ENCODE results near the gene IL37.

The IL37 gene

DNA sequence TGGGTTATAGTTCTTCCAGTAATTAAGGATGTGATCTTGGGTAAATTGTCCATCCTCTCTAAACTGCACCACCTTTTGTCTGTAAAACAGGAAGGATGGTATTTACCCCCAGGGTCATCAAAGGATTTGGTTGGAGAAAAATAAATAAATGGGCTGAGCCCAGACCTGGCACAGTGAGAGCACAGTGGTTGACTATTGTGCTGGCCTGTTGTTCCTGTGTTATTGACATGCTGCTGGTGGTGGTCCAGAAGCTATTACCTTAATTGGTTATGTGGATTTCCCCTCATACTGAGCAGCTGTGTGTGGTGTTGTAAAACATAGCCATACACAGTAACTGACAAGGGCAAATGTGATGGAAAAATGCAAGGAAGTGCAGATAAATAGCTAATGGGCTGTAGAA, 746 bp upstream of the IL37 start:
- Histone ChIP-seq H3K4me1 (no peaks in the 10 kb centered on the region), H3K9me3 (no peaks in the 10 kb centered on the region), H3K36me3 (no peaks in the 10 kb centered on the region), H3K27me3 (no peaks in the 10 kb centered on the region), H3K4me3 (ENCODE audit: low read depth, low read length) (no peak overlapping the region)
- TF ChIP-seq, protein P1, sequence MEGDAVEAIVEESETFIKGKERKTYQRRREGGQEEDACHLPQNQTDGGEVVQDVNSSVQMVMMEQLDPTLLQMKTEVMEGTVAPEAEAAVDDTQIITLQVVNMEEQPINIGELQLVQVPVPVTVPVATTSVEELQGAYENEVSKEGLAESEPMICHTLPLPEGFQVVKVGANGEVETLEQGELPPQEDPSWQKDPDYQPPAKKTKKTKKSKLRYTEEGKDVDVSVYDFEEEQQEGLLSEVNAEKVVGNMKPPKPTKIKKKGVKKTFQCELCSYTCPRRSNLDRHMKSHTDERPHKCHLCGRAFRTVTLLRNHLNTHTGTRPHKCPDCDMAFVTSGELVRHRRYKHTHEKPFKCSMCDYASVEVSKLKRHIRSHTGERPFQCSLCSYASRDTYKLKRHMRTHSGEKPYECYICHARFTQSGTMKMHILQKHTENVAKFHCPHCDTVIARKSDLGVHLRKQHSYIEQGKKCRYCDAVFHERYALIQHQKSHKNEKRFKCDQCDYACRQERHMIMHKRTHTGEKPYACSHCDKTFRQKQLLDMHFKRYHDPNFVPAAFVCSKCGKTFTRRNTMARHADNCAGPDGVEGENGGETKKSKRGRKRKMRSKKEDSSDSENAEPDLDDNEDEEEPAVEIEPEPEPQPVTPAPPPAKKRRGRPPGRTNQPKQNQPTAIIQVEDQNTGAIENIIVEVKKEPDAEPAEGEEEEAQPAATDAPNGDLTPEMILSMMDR (IDR thresholded peaks at IDR 0.05; ENCODE audit: low read depth, low read length) = no peak
- no peak for DNase-seq

DNA sequence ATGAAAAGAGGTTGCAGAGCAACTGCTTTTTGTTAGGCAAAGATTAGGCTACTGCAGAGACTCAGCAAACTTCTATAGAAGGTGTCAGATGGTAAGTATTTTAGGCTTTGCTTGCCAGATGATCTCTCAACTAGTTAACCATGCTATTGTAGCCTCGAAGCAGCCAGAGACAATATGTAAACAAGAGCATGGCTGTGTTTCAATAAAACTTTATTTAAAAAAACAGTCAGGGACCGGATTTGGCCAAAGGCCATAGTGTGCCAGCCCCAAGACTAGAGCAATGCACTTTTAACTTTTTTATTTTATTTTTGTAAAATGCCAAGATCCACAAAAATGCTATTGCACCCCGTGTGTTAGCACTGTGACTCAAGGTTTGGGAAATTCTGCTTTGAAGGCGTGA, 1.4 kb downstream of the IL37 start:
- Histone ChIP-seq H3K4me3 (ENCODE audit: low read depth, low read length) (no peak overlapping the region), H3K36me3 (no peaks in the 10 kb centered on the region), H3K9me3 (no peaks in the 10 kb centered on the region), H3K27me3 (no peaks in the 10 kb centered on the region), H3K4me1 (no peaks in the 10 kb centered on the region)
- no peak for DNase-seq
- TF ChIP-seq, protein P1 (IDR thresholded peaks at IDR 0.05; ENCODE audit: low read depth, low read length) = no peak

DNA sequence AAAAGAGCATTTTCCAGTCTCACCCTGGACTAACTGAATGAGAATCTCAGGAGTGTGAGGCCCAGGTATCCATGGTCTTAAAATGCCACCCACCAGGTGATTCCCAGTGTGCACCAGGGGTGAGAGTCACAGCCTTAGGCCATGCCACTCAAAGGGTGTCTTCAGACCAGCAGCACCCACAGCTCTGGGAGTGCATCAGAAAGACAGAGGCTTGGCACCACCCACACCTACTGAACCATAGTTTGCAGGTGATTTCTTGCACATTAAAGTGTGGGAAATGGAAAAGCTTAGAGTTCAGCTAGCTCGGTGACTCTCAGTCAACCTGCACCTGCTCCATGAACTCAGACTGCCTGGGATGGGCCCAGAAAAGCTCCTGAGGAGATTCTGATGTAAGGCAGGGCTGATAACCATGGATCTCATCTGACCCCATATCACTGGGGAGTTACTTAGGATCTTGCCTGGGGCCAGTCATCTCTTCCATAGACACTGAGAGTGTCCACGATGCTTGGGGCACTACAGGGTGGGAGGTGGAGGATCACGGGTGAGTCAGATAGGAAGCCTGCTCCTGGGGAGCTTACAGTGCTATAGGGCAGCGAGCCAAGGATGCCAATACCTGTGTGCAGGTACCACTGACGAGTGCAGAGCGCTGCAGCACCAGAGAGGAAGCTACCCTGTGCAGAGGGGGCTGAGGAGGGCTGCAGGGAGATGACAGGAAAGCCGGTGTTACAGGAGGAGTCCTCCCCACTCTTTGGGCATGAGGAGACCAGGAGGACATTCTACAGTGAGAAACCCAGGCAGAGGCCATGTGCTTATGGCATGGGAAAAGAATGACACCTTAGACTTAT, 4.6 kb downstream of the IL37 start:
- Histone ChIP-seq H3K4me1 (no peaks in the 10 kb centered on the region), H3K9me3 (no peaks in the 10 kb centered on the region), H3K36me3 (no peaks in the 10 kb centered on the region), H3K4me3 (ENCODE audit: low read depth, low read length) (no peak overlapping the region), H3K27me3 (no peaks in the 10 kb centered on the region)
- no peak for DNase-seq
- TF ChIP-seq, protein P1 (IDR thresholded peaks at IDR 0.05; ENCODE audit: low read depth, low read length) = no peak

DNA sequence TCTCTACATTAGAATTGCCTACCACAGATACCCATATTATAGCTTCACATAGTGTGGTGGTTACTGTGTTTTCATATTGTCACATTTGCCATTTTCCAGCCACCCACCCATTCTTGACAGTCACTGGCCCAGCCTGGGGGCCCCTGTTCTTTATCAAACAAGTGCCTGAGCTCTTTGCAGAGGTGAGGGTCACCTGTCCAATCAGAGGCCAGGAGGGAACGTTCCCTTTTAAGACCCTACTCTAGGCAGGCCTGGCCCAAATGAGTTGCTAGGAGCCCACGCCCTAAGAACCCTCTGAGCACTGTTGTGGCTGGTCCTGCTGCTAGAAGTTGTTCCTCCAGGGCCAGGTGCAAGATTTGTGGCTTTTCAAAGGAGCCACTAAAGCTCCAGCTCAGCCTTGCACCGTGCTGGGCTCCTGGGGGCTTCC, 5.2 kb downstream of the IL37 start:
- TF ChIP-seq, protein P1 (IDR thresholded peaks at IDR 0.05; ENCODE audit: low read depth, low read length) = no peak
- DNase-seq = no peak
- Histone ChIP-seq H3K9me3 (no peaks in the 10 kb centered on the region), H3K27me3 (no peaks in the 10 kb centered on the region), H3K4me3 (ENCODE audit: low read depth, low read length) (no peak overlapping the region), H3K4me1 (no peaks in the 10 kb centered on the region), H3K36me3 (no peaks in the 10 kb centered on the region)

DNA sequence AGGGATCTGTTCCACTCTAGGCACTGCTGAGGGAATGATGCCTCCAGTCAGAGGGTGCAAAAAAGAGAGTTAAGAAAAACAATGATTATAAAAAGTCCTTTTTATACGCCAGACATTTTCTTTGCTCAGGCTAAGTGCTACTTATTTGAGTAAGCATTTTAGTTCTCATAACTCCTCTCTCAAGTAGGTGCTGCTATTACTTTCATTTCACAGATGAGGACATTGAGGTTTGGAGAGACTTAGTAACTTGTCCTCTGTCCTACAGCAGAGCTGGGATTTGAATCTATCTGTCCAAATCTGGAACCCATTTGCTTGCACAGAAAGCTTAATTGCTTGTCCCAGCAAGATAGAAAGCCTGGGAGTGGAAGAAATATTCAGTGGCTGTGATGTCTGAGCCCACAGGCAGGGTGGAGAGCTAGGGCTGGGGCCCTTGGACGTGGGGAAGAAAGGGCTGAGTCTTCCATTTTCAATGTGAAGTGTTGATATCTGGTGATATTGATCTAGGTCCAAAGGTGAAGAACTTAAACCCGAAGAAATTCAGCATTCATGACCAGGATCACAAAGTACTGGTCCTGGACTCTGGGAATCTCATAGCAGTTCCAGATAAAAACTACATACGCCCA, 5.8 kb downstream of the IL37 start:
- TF ChIP-seq, protein P1 (IDR thresholded peaks at IDR 0.05; ENCODE audit: low read depth, low read length) = no peak
- Histone ChIP-seq H3K4me1 (no peaks in the 10 kb centered on the region), H3K27me3 (no peaks in the 10 kb centered on the region), H3K4me3 (ENCODE audit: low read depth, low read length) (no peak overlapping the region), H3K36me3 (no peaks in the 10 kb centered on the region), H3K9me3 (no peaks in the 10 kb centered on the region)
- no peak for DNase-seq

DNA sequence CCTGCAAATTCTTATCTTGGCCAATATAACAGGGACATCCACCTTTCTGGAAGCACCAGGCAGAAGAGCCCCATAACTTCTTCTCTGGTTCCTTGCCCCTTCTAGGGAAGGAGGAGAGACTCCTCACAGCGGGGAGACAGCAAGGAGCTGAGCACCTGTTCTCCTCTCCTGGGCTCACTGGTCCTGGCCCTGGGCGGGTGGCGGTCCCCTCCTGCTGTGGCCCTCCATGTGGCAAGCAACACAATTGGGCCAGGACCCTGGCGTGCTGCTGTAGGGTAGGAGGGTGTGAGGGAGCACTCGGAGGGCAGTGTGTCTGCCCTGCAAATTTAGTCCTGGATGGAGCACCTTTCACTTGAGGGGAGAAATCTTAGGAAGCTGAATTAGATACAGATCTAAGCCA, 6.9 kb downstream of the IL37 start:
- no peak overlapping the region for H3K4me3 ChIP-seq (ENCODE audit: low read depth, low read length)
- H3K27me3 ChIP-seq = no peaks in the 10 kb centered on the region
- TF ChIP-seq, protein P1 (IDR thresholded peaks at IDR 0.05; ENCODE audit: low read depth, low read length) = no peak
- no peaks in the 10 kb centered on the region for H3K36me3 ChIP-seq
- no peak for DNase-seq
- H3K9me3 ChIP-seq = no peaks in the 10 kb centered on the region
- H3K4me1 ChIP-seq = no peaks in the 10 kb centered on the region
